GM12874 (cell line): ENCODE data around the gene SCRT2.

Experiments
- TF ChIP-seq, protein P1 (sequence below): IDR thresholded peaks from 2 replicates; pipeline ENCODE4 v1.5.1; 2011; ENCODE audit warnings: low read depth, mild to moderate bottlenecking, control low read depth, low read length, moderate library complexity; ENCODE audit not compliant: insufficient read depth

The SCRT2 gene

DNA sequence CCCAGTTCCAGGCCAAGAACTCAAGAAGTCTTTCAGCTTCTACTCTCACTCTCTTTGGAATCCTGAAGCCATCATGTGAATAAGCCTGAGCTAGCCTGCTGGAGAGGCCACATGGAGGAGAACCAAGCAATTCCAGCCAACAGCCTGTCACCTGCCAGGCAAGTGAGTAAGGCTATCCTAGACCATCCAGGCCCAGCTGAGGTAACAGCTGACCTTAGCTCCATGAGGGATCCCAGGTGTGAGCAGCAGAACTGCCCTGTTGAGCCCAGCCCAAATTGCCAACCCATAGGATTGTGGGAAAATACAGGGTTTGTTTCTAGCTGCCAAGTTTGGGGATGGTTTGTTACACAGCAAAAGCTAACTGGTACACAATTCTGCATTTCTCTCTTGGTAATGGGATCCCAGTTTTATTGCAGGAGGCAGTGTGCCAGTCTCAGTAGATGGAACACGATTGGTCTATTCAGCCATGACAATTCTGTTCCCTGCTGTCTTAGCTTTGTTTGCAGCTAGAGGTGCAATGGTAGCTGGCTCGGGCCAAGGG lies 28.1 kb downstream of the SCRT2 start:
- TF ChIP-seq, protein P1, sequence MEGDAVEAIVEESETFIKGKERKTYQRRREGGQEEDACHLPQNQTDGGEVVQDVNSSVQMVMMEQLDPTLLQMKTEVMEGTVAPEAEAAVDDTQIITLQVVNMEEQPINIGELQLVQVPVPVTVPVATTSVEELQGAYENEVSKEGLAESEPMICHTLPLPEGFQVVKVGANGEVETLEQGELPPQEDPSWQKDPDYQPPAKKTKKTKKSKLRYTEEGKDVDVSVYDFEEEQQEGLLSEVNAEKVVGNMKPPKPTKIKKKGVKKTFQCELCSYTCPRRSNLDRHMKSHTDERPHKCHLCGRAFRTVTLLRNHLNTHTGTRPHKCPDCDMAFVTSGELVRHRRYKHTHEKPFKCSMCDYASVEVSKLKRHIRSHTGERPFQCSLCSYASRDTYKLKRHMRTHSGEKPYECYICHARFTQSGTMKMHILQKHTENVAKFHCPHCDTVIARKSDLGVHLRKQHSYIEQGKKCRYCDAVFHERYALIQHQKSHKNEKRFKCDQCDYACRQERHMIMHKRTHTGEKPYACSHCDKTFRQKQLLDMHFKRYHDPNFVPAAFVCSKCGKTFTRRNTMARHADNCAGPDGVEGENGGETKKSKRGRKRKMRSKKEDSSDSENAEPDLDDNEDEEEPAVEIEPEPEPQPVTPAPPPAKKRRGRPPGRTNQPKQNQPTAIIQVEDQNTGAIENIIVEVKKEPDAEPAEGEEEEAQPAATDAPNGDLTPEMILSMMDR: no peak

DNA sequence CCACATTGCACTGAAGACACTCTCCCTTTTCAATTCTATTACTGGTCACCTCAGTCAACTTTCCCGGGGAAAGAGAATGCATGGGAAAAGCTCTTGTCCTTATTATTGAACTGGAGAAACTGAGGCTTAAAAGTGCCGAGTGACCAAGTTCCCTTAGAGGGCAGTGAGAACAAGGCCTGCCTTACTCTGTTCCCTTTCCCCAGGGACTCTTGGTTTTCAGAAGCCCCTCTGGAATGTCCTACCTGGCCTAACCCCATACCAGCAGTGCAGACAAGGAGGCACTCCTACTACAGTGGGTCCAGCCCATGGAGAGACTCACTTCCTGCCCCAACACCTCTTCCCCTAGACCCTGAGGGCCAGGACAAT lies 28.8 kb downstream of the SCRT2 start:
- TF ChIP-seq, protein P1: no peak

DNA sequence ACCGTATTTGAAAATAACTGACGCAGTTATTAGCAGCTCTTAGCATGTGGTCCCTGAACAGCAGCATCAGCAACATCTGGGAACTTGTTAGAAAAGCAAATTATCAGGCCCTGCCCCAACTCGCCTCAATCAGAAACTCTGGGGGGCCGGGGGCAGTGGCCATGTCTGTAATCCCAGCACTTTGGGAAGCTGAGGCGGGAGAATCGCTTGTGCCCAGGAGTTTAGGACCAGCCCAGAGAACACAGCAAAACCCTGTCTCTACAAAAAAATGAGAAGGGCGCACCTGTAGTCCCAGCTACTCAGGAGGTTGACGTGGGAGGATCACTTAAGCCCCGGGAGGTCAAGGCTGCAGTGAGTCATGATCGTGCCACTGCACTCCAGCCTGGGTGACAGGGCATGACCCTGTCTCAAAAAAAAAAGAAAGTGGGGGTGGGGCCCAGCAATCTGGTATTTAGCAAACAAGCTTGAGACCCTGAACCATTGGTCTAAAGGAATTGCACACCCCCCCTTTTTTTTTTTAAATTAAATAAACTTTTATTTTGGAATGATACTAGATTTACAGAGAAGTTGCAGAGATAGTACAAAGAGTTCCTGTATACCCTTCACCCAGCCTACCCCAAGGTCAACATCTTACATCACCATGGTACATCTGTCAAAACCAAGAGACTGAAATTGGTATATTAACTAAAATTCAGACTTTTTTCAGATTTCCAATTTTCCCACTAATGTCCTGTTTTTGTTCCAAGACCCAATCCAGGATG lies 29.3 kb downstream of the SCRT2 start:
- TF ChIP-seq, protein P1: no peak

DNA sequence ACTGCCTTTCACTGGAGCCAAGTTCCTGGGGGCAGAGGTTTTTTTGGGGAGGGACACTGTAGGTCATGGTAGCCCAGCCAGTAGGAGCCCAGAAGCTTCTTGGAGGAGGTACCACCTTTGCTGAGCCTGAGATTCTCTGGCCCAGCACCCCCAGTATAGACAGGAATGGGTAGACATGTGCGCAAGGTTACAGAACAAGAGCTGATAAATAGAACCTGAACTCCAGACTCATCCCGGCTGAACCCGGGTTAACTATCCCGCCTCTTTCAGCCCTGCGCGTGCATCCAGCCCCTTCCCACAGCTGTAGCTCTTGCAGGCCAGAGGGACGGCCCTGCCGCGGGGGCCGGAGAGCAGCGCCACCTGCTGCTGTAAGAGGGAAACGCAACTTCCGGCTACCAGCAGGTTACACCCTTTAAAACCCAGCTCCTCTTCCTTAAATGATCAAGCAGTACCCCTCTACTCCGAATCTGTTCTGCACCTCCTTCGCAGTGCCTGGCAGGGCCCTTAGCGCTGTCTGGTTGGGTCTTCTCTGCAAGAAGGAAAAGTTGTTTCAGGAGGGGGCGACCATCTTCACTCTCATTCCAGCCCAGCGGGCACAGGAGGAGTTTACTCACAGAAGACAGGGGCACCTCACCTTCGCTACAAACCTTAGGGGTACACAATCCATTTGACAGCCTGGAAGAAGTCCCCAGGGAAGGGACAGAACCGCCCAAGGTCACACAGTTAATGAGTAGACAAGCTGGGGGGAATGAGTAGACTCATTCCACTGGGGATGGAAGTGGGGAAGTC lies 30.1 kb downstream of the SCRT2 start:
- TF ChIP-seq, protein P1: peak; percentile 98

DNA sequence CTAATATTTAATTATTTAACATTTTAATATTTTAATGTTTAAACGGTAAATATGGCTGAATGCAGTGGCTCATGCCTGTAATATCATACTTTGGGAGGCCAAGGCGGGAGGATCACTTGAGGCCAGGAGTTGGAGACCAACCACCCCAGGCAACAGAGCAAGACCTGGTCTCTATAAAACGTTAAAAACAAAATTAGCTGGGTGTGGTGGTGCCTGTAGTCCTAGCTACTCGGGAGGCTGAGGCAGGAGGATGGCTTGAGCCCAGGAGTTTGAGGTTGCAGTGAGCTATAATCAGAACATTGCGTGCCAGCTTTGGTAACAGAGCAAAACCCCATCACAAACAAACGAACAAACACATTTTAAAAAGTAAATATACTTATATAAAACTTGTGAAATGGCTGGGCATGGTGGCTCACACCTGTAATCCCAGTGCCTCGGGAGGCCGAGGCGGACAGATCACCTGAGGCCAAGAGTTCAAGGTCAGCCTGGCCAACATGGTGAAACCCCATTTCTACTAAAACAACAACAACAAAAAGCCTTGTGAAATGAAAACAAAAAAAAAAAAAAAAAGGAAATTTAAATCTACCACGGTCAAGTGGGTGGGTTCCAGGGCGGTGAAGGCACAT lies 30.8 kb downstream of the SCRT2 start:
- TF ChIP-seq, protein P1: no peak

DNA sequence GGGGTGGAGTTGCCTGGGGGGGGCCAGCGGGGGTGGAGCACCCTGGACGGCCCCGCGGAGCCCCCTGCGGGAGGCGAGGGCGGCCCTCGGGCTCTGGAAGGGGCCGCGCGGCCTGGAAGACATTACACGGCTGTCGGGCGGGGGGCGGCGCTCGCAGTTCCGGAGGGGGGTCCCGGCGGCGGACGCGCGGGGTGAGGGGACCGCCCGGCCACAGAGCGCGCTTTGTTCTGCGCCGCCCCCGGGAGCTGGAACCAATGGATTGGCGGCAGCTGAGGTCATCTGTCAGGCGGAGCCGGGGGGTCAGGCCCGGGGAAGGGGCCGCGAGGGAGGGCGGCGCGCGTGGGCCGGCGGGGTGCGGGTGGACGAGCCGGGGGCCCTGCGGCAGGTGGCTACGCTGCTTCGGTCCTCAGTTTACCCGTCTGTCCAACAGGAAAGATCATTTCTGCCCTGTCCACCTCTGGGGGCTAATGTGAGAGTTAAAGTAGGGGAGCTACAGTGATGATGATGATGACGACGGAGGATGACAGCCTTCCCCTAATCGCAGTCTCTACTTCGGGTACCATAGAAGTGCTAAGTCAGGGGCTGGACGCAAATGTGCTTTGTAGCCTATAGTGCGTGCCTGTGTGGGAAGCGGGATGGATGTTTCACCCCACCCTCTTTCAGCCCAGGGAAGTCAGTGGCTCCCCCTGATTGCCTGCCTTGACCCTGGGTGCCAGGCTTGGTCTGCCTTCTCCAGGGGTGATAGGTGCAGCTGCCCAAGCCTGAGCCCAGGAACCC lies 33.0 kb downstream of the SCRT2 start:
- TF ChIP-seq, protein P1: no peak

DNA sequence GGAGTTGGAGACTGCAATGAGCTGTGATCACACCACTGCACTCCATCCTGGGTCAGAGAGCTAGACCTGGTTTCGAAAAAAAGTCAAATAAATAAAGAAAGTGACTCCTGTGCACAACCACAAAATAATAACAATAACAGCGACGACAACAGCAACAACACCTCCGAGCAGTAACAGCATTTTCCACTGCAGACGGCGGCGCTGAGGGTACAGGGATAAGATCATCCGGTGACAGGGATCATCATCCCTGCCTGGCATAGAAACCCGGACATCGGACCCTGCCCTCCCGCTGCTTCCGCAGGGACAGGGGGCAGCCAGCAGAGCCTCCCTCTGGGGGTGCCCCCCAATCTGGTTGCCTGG lies 34.1 kb downstream of the SCRT2 start:
- TF ChIP-seq, protein P1: no peak
